NCI-H345 (cell line): Measurements from ENCODE around the gene DPYD.

Experiments used
- DNase-seq: peaks from one replicate; lab custom pipeline; 2025; lab: John Stamatoyannopoulos, UW

Gene DPYD

GRCh38 chr1:97200595-97200994 lies 720.2 kb downstream of the DPYD start:
- no peak for DNase-seq

GRCh38 chr1:97196825-97197516 lies 723.9 kb downstream of the DPYD start:
- no peak for DNase-seq

GRCh38 chr1:97192872-97193572 lies 727.8 kb downstream of the DPYD start:
- no peak for DNase-seq

- DNase-seq, result no peak
These were observed 730.5 kb downstream of the DPYD start for GRCh38 chr1:97190326-97190725.

- DNase-seq, result no peak
These were observed 734.5 kb downstream of the DPYD start for GRCh38 chr1:97186381-97186780.

GRCh38 chr1:97174039-97174704 lies 746.7 kb downstream of the DPYD start:
- no peak for DNase-seq

GRCh38 chr1:97170300-97170699 lies 750.5 kb downstream of the DPYD start:
- no peak for DNase-seq

- DNase-seq, result no peak
These were observed 752.8 kb downstream of the DPYD start for GRCh38 chr1:97168056-97168455.

- no peak for DNase-seq
These were observed 753.6 kb downstream of the DPYD start for GRCh38 chr1:97167246-97167645.

GRCh38 chr1:97166626-97167025 lies 754.2 kb downstream of the DPYD start:
- no peak for DNase-seq

GRCh38 chr1:97164276-97164639 lies 756.6 kb downstream of the DPYD start:
- DNase-seq, result no peak

GRCh38 chr1:97163591-97164275 lies 757.1 kb downstream of the DPYD start:
- DNase-seq, result no peak

- no peak for DNase-seq
These were observed 760.0 kb downstream of the DPYD start for GRCh38 chr1:97160818-97161217.

- DNase-seq, result no peak
These were observed 761.5 kb downstream of the DPYD start for GRCh38 chr1:97159342-97159741.

GRCh38 chr1:97158691-97159096 lies 762.1 kb downstream of the DPYD start:
- no peak for DNase-seq

GRCh38 chr1:97157991-97158390 lies 762.8 kb downstream of the DPYD start:
- no peak for DNase-seq

GRCh38 chr1:97151651-97152050 lies 769.2 kb downstream of the DPYD start:
- DNase-seq, result no peak

GRCh38 chr1:97145321-97145956 lies 775.4 kb downstream of the DPYD start:
- DNase-seq, result peak; percentile 2

- no peak for DNase-seq
These were observed 776.3 kb downstream of the DPYD start for GRCh38 chr1:97144527-97144926.

- DNase-seq, result no peak
These were observed 777.5 kb downstream of the DPYD start for GRCh38 chr1:97143236-97143882.

GRCh38 chr1:97140611-97141010 lies 780.2 kb downstream of the DPYD start:
- DNase-seq, result no peak

- DNase-seq, result no peak
These were observed 781.3 kb downstream of the DPYD start for GRCh38 chr1:97139512-97139911.
